H1 (cell line): ENCODE measurements around the gene FAM50A.

ENCODE experiments used
- CTCF ChIP-seq, 3 experiments: IDR thresholded peaks; 1 replicate in 2 of 3; 2 replicates in 1 of 3; pipeline versions ENCODE4 v1.5.1 to v1.6.1; 2011; ENCODE audit warnings: low read length in 3 of 3, mild to moderate bottlenecking in 3 of 3, inconsistent platforms in 2 of 3, low read depth in 1 of 3, moderate library complexity in 1 of 3; ENCODE audit not compliant: insufficient read depth in 1 of 3; ENCODE audit errors: control extremely low read depth in 1 of 3
- GABPA ChIP-seq: IDR thresholded peaks from 2 replicates; pipeline ENCODE4 v1.6.1; 2011; ENCODE audit warnings: mild to moderate bottlenecking, low read length, moderate library complexity, borderline replicate concordance; ENCODE audit not compliant: insufficient read depth
- SIN3A ChIP-seq, 2 experiments: IDR thresholded peaks in 1 of 2; conservative IDR thresholded peaks in 1 of 2; 2 replicates each; pipeline ENCODE4 v1.6.1; 2011 to 2012; ENCODE audit warnings: low read length in 2 of 2, improper control_type of control experiment in 1 of 2, low read depth in 1 of 2, mild to moderate bottlenecking in 1 of 2
- SP1 ChIP-seq: IDR thresholded peaks from 2 replicates; pipeline ENCODE4 v1.6.1; 2011; ENCODE audit warnings: low read depth, low read length
- ZNF274 ChIP-seq: IDR thresholded peaks from 2 replicates; pipeline ENCODE4 v1.7.0; 2012; ENCODE audit warnings: low read length, borderline replicate concordance; ENCODE audit errors: extremely low read depth

- TF ChIP-seq CTCF (IDR thresholded peaks at IDR 0.05; ENCODE audit: control extremely low read depth in 1 of 3, insufficient read depth in 1 of 3, low read depth in 1 of 3, low read length in 3 of 3) (no peak), SIN3A (conservative IDR thresholded peaks at IDR 0.05 in 1 of 2, IDR thresholded peaks at IDR 0.05 in 1 of 2; ENCODE audit: low read depth in 1 of 2, low read length in 2 of 2) (0 out of 4 replicates have a peak, but pooled peaks have one; percentile 6 to 53), ZNF274 (no peak), SP1 (0 out of 2 replicates have a peak, but pooled peaks have one; percentile 55), GABPA (no peak)
Measured at GRCh38 chrX:154397888-154398667, 45.9 kb upstream of the FAM50A start, which contains the start of gene RPL10.
